NCI-H1417 (cell line): ENCODE data around the gene LEMD2.

ENCODE experiments used
- DNase-seq, 3 experiments: peaks; one replicate each; lab custom pipeline; 2025; lab: John Stamatoyannopoulos, UW

Gene LEMD2

GRCh38 chr6:33721508-33721907 is 67.4 kb downstream of the LEMD2 start:
- DNase-seq, result peak in 1 of 3 experiments; percentile 27
